SK-N-SH (cell line): ENCODE results near the gene CCNC. TPM values are rescaled to one million over a fixed set of nuclear protein-coding genes. Genes with fewer than 3 reads are reported as not detected.

Experiments
- CTCF ChIA-PET: fragments of 300-600, 350-600 bp; formaldehyde crosslinking; extraction: SDS; loops from one replicate; lab custom pipeline; 2021; lab: Yijun Ruan, JAX
- POLR2A ChIA-PET: fragments of 350-600 bp; sonication (Branson Sonifier 250); formaldehyde crosslinking; extraction: SDS; loops from one replicate; lab custom pipeline; 2020; ENCODE audit warnings: antibody characterized with exemption, inconsistent platforms; lab: Yijun Ruan, JAX
- DNase-seq: peaks from one replicate; pipeline ENCODE4 v3.0.0; 2012
- H2AFZ ChIP-seq: fragments of 200-600 bp; sonication (generic); 2 replicates; pipeline ENCODE4 v1.8.1; 2016; ENCODE audit warnings: antibody characterized with exemption, mild to moderate bottlenecking, low read depth
- H3F3A ChIP-seq: fragments of 200-600 bp; sonication (generic); replicated peaks from 2 replicates; pipeline ENCODE3; 2016; ENCODE audit warnings: antibody characterized with exemption, mild to moderate bottlenecking; ENCODE audit not compliant: insufficient read depth
- H3K27ac ChIP-seq, 2 experiments: fragments of 200-500 bp in 1 of 2; fragments of 200-600 bp in 1 of 2; sonication (Bioruptor generic) in 1 of 2; sonication (generic), shearing (Covaris generic) in 1 of 2; 2 replicates each; pipeline versions ENCODE4 v1.5.1 to v1.6.1; 2014 to 2016; ENCODE audit warnings: low read depth in 2 of 2, inconsistent platforms in 1 of 2, low read length in 1 of 2, mild to moderate bottlenecking in 1 of 2, mixed read lengths in 1 of 2
- H3K27me3 ChIP-seq: fragments of 200-600 bp; sonication (generic), shearing (Covaris generic); 2 replicates; pipeline ENCODE4 v1.6.1; 2016; ENCODE audit warnings: mixed run types; ENCODE audit not compliant: insufficient read depth
- H3K36me3 ChIP-seq, 2 experiments: fragments of 200-500 bp in 1 of 2; fragments of 200-600 bp in 1 of 2; sonication (Bioruptor generic) in 1 of 2; sonication (generic) in 1 of 2; replicated peaks in 1 of 2; 2 replicates each; pipeline versions ENCODE3 to v1.5.1; 2014 to 2016; ENCODE audit warnings: low read length in 1 of 2, mild to moderate bottlenecking in 1 of 2; ENCODE audit not compliant: insufficient read depth in 2 of 2, control insufficient read depth in 1 of 2
- H3K4me1 ChIP-seq, 2 experiments: fragments of 200-500 bp in 1 of 2; fragments of 200-600 bp in 1 of 2; sonication (Bioruptor generic) in 1 of 2; sonication (generic), shearing (Covaris generic) in 1 of 2; 2 replicates each; pipeline versions ENCODE4 v1.5.1 to v1.6.1; 2014 to 2016; ENCODE audit warnings: low read depth in 1 of 2, low read length in 1 of 2, mixed run types in 1 of 2; ENCODE audit not compliant: insufficient read depth in 2 of 2, control insufficient read depth in 1 of 2
- H3K4me2 ChIP-seq: fragments of 200-600 bp; sonication (generic), shearing (Covaris generic); 2 replicates; pipeline ENCODE4 v1.6.1; 2017; ENCODE audit warnings: mixed run types
- H3K4me3 ChIP-seq, 2 experiments: fragments of 200-500 bp in 1 of 2; fragments of 200-600 bp in 1 of 2; sonication (Bioruptor generic) in 1 of 2; sonication (generic), shearing (Covaris generic) in 1 of 2; 2 replicates each; pipeline versions ENCODE4 v1.5.1 to v1.8.1; 2014 to 2016; ENCODE audit warnings: low read depth in 2 of 2, inconsistent platforms in 1 of 2, low read length in 1 of 2, mild to moderate bottlenecking in 1 of 2, mixed read lengths in 1 of 2, moderate library complexity in 1 of 2
- H3K79me2 ChIP-seq: fragments of 200-600 bp; sonication (generic); 2 replicates; pipeline ENCODE4 v1.8.1; 2017; ENCODE audit warnings: mild to moderate bottlenecking; ENCODE audit not compliant: insufficient read depth
- H3K9ac ChIP-seq: fragments of 200-600 bp; sonication (generic); 2 replicates; pipeline ENCODE4 v1.6.1; 2017; ENCODE audit warnings: mixed run types
- H3K9me2 ChIP-seq: fragments of 200-600 bp; sonication (generic); 2 replicates; pipeline ENCODE4 v1.6.1; 2017; ENCODE audit warnings: mixed run types
- H3K9me3 ChIP-seq: fragments of 200-600 bp; sonication (generic); 2 replicates; pipeline ENCODE4 v1.6.1; 2017; ENCODE audit warnings: mixed run types, mild to moderate bottlenecking, moderate library complexity
- H4K20me1 ChIP-seq: fragments of 200-600 bp; sonication (generic); 2 replicates; pipeline ENCODE4 v1.6.1; 2017; ENCODE audit warnings: mild to moderate bottlenecking, mixed run types; ENCODE audit not compliant: insufficient read depth
- CHD2 ChIP-seq: fragments of 150-350 bp; IDR thresholded peaks from 2 replicates; pipeline ENCODE4 v1.6.1; 2018; ENCODE audit warnings: low read length; ENCODE audit not compliant: partially characterized antibody
- ELF1 ChIP-seq: IDR thresholded peaks from 2 replicates; pipeline ENCODE4 v1.4.0; 2012
- EP300 ChIP-seq, 2 experiments: IDR thresholded peaks; 2 replicates each; pipeline versions ENCODE4 v1.4.0 to v1.6.1; 2012; ENCODE audit warnings: borderline replicate concordance in 1 of 2, low read depth in 1 of 2, low read length in 1 of 2
- FOSL2 ChIP-seq: IDR thresholded peaks from 2 replicates; pipeline ENCODE4 v1.4.0; 2012; ENCODE audit warnings: low read depth, mild to moderate bottlenecking, moderate library complexity, borderline replicate concordance
- FOXJ3 ChIP-seq: sonication (generic); formaldehyde crosslinking; IDR thresholded peaks from 2 replicates; pipeline ENCODE4 v1.5.1; 2020; ENCODE audit warnings: mild to moderate bottlenecking, missing genetic modification reagents
- FOXM1 ChIP-seq: IDR thresholded peaks from 2 replicates; pipeline ENCODE4 v1.4.0; 2012; ENCODE audit warnings: low read depth, mild to moderate bottlenecking
- GABPA ChIP-seq: IDR thresholded peaks from 2 replicates; pipeline ENCODE4 v1.4.0; 2012; ENCODE audit warnings: low read depth, mild to moderate bottlenecking
- GATA2 ChIP-seq: sonication (generic); formaldehyde crosslinking; IDR thresholded peaks from 2 replicates; pipeline ENCODE4 v1.5.0; 2020; ENCODE audit warnings: mild to moderate bottlenecking, missing genetic modification reagents
- MEF2A ChIP-seq: IDR thresholded peaks from 2 replicates; pipeline ENCODE4 v1.4.0; 2012; ENCODE audit warnings: low read depth, borderline replicate concordance
- MXI1 ChIP-seq: IDR thresholded peaks from 2 replicates; pipeline ENCODE4 v1.6.1; 2012; ENCODE audit warnings: mild to moderate bottlenecking, low read depth, low read length, improper control_type of control experiment
- NFIC ChIP-seq: IDR thresholded peaks from 2 replicates; pipeline ENCODE4 v1.4.0; 2012; ENCODE audit warnings: borderline replicate concordance
- RFX5 ChIP-seq: IDR thresholded peaks from 2 replicates; pipeline ENCODE4 v1.6.1; 2012; ENCODE audit warnings: mild to moderate bottlenecking, improper control_type of control experiment, low read length
- SMC3 ChIP-seq: IDR thresholded peaks from 2 replicates; pipeline ENCODE4 v1.6.1; 2012; ENCODE audit warnings: low read depth, low read length, improper control_type of control experiment
- TAF1 ChIP-seq: IDR thresholded peaks from 2 replicates; pipeline ENCODE4 v1.6.1; 2012; ENCODE audit warnings: low read depth, mild to moderate bottlenecking, low read length, moderate library complexity, borderline replicate concordance
- TCF12 ChIP-seq: IDR thresholded peaks from 2 replicates; pipeline ENCODE4 v1.4.0; 2012
- TEAD4 ChIP-seq: IDR thresholded peaks from 2 replicates; pipeline ENCODE4 v1.4.0; 2012; ENCODE audit warnings: mild to moderate bottlenecking, borderline replicate concordance; ENCODE audit not compliant: insufficient read depth
- WGBS: methylation state at CpG from one replicate; pipeline ENCODE4 v1.1.6; 2017; ENCODE audit warnings: low lambda C conversion rate; 5-methylcytosine and 5-hydroxymethylcytosine counted together
- polyA plus RNA-seq, 3 experiments: library from polyadenylated mRNA; depleted of rRNA; stranded (reverse); fragments of >200 nt; gene quantifications; 2 replicates each; pipeline ENCODE4 v1.2.3, GENCODE V29; 2012
- TF ChIP-seq, protein P1 (sequence below): IDR thresholded peaks from 2 replicates; pipeline ENCODE4 v1.6.1; 2012; ENCODE audit warnings: mild to moderate bottlenecking, low read depth, low read length, moderate library complexity
- TF ChIP-seq, protein P2 (sequence below): fragments of 150-350 bp; IDR thresholded peaks from 2 replicates; pipeline ENCODE4 v1.6.1; 2016; ENCODE audit warnings: mild to moderate bottlenecking, low read depth, low read length
- TF ChIP-seq, protein P3 (sequence below): IDR thresholded peaks from 2 replicates; pipeline ENCODE4 v1.4.0; 2012; ENCODE audit warnings: low read depth
- TF ChIP-seq, protein P4 (sequence below): fragments of 200-600 bp; sonication (generic); IDR thresholded peaks from 2 replicates; pipeline ENCODE4 v1.6.1; 2017; ENCODE audit warnings: antibody characterized with exemption, mild to moderate bottlenecking, moderate library complexity
- TF ChIP-seq, protein P5 (sequence below): fragments of 150-350 bp; IDR thresholded peaks from 2 replicates; pipeline ENCODE4 v1.6.1; 2017; ENCODE audit warnings: antibody characterized with exemption, low read length, low read depth, borderline replicate concordance

The CCNC gene, protein sequence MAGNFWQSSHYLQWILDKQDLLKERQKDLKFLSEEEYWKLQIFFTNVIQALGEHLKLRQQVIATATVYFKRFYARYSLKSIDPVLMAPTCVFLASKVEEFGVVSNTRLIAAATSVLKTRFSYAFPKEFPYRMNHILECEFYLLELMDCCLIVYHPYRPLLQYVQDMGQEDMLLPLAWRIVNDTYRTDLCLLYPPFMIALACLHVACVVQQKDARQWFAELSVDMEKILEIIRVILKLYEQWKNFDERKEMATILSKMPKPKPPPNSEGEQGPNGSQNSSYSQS
- polyA plus RNA-seq (2012; rRNA removed), result 16.0 and 21.8 TPM in 2 replicates
- 28.0 and 31.7 TPM in 2 replicates for polyA plus RNA-seq (2012; cell fraction: cytosol; rRNA removed)
- polyA plus RNA-seq (2012; cell fraction: nucleus; rRNA removed), result 7.4 and 40.1 TPM in 2 replicates

DNA sequence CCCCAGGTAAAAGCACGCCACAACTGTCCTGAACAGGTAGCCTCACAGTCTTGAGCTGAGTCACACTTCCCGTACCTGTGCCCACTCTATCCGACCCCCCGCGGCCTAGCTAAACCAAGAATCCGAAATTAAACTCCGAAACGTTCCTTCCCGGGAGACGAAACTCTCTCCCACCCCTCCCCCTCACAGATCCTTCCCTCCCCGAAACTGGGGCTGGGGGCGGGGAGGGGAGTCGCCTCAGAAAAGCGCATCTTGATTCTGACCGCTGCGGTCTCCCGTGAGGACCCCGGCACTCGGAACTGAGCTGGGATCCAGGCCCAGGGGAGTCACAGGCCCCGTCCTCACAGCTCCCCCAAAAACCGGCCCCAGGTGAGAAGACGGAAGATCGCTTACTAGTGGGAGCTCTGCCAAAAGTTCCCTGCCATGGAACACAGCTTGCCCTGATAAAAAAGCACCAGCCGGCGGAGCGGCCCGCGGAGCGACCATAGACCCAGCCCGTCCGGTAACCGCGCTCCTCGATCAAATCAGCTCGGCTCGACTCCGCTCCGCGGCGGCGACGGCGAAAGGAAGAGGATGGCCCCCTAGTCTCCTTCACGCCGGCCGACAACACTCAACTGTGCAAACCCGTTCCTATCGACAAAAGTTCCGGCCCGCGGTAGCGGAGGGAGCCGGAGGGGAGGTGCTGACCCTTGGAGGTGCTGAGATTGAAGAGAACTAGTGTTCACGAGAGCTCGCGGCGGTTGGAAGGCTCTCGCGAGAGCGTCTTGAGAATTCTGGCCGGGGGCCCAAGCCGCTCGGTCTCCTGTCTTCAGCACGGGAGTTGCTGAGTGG, at the start of gene CCNC:
Gene CCNC, minus strand, starts transcription at position 558 of the 831 bp plus-strand sequence. Its CDS starts 133 bp downstream, at position 425.
- H3K27me3 ChIP-seq, result no peaks in the 10 kb centered on the region
- H3K36me3 ChIP-seq, result no peaks in the 10 kb centered on the region
- H3K4me1 ChIP-seq, result peaks cover 2 to 19% of the 10 kb centered on the region in 2 experiments; a peak in 2 of 4 replicates
- DNase-seq, result peak; percentile 91
- POLR2A ChIA-PET, result interaction anchor here (0.5 to 1.5 kb wide), 15 partner anchors 8 to 219 kb away, joined by 3 to 7 read pairs (median 3); partner anchors contain the start of genes FAXC and PNISR
- peaks cover 52% of the 10 kb centered on the region for H3K79me2 ChIP-seq
- peak within 1 kb of the TSS; percentile 95 to 96 for H3K4me3 ChIP-seq
- H3F3A ChIP-seq, result peaks cover 4% of the 10 kb centered on the region
- H3K9ac ChIP-seq, result peak within 1 kb of the TSS; percentile 97
- peak within 1 kb of the TSS; percentile 97 for H2AFZ ChIP-seq
- peak within 1 kb of the TSS; percentile 83 for H3K4me2 ChIP-seq
- no peaks in the 10 kb centered on the region for H3K9me2 ChIP-seq
- H4K20me1 ChIP-seq, result peaks cover 37% of the 10 kb centered on the region
- H3K9me3 ChIP-seq, result no peaks in the 10 kb centered on the region
- H3K27ac ChIP-seq, result peak within 1 kb of the TSS; percentile 75 to 87
- 2% methylated on average over 51 of the region's 64 CpGs for WGBS
- CTCF ChIA-PET, result interaction anchor here (0.7 to 2.0 kb wide), 8 partner anchors 14 to 242 kb away, joined by 3 to 6 read pairs (median 3); partner anchors contain the start of gene USP45
- no peak for TF ChIP-seq MEF2A
- TF ChIP-seq, protein P1, sequence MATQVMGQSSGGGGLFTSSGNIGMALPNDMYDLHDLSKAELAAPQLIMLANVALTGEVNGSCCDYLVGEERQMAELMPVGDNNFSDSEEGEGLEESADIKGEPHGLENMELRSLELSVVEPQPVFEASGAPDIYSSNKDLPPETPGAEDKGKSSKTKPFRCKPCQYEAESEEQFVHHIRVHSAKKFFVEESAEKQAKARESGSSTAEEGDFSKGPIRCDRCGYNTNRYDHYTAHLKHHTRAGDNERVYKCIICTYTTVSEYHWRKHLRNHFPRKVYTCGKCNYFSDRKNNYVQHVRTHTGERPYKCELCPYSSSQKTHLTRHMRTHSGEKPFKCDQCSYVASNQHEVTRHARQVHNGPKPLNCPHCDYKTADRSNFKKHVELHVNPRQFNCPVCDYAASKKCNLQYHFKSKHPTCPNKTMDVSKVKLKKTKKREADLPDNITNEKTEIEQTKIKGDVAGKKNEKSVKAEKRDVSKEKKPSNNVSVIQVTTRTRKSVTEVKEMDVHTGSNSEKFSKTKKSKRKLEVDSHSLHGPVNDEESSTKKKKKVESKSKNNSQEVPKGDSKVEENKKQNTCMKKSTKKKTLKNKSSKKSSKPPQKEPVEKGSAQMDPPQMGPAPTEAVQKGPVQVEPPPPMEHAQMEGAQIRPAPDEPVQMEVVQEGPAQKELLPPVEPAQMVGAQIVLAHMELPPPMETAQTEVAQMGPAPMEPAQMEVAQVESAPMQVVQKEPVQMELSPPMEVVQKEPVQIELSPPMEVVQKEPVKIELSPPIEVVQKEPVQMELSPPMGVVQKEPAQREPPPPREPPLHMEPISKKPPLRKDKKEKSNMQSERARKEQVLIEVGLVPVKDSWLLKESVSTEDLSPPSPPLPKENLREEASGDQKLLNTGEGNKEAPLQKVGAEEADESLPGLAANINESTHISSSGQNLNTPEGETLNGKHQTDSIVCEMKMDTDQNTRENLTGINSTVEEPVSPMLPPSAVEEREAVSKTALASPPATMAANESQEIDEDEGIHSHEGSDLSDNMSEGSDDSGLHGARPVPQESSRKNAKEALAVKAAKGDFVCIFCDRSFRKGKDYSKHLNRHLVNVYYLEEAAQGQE, result peak; percentile 64
- TF ChIP-seq GABPA, result peak; percentile 90
- no peak; the same call in 1 of the 2 replicates for TF ChIP-seq MXI1
- peak; percentile 100 for TF ChIP-seq CHD2
- peak; percentile 36; the same call in 1 of the 2 replicates for TF ChIP-seq TCF12
- TF ChIP-seq GATA2 (CRISPR knock-in tag), result 0 out of 2 replicates have a peak, but pooled peaks have one; percentile 1
- no peak for TF ChIP-seq TEAD4
- peak; percentile 74 for TF ChIP-seq NFIC
- TF ChIP-seq EP300 (IDR thresholded peaks at IDR 0.05; ENCODE audit: borderline replicate concordance in 1 of 2, low read depth in 1 of 2, low read length in 1 of 2), result 0 out of 4 replicates have a peak, but pooled peaks of 1 of the 2 experiments have one; percentile 54
- TF ChIP-seq FOXJ3 (CRISPR knock-in tag), result no peak
- no peak for TF ChIP-seq FOXM1
- TF ChIP-seq, protein P2, sequence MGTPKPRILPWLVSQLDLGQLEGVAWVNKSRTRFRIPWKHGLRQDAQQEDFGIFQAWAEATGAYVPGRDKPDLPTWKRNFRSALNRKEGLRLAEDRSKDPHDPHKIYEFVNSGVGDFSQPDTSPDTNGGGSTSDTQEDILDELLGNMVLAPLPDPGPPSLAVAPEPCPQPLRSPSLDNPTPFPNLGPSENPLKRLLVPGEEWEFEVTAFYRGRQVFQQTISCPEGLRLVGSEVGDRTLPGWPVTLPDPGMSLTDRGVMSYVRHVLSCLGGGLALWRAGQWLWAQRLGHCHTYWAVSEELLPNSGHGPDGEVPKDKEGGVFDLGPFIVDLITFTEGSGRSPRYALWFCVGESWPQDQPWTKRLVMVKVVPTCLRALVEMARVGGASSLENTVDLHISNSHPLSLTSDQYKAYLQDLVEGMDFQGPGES, result no peak
- TF ChIP-seq, protein P3, sequence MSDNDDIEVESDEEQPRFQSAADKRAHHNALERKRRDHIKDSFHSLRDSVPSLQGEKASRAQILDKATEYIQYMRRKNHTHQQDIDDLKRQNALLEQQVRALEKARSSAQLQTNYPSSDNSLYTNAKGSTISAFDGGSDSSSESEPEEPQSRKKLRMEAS, result peak; percentile 82
- TF ChIP-seq, protein P4, sequence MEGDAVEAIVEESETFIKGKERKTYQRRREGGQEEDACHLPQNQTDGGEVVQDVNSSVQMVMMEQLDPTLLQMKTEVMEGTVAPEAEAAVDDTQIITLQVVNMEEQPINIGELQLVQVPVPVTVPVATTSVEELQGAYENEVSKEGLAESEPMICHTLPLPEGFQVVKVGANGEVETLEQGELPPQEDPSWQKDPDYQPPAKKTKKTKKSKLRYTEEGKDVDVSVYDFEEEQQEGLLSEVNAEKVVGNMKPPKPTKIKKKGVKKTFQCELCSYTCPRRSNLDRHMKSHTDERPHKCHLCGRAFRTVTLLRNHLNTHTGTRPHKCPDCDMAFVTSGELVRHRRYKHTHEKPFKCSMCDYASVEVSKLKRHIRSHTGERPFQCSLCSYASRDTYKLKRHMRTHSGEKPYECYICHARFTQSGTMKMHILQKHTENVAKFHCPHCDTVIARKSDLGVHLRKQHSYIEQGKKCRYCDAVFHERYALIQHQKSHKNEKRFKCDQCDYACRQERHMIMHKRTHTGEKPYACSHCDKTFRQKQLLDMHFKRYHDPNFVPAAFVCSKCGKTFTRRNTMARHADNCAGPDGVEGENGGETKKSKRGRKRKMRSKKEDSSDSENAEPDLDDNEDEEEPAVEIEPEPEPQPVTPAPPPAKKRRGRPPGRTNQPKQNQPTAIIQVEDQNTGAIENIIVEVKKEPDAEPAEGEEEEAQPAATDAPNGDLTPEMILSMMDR, result no peak
- 0 out of 2 replicates have a peak, but pooled peaks have one; percentile 7 for TF ChIP-seq SMC3
- no peak for TF ChIP-seq FOSL2
- TF ChIP-seq, protein P5, sequence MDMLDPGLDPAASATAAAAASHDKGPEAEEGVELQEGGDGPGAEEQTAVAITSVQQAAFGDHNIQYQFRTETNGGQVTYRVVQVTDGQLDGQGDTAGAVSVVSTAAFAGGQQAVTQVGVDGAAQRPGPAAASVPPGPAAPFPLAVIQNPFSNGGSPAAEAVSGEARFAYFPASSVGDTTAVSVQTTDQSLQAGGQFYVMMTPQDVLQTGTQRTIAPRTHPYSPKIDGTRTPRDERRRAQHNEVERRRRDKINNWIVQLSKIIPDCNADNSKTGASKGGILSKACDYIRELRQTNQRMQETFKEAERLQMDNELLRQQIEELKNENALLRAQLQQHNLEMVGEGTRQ, result no peak
- TF ChIP-seq ELF1, result peak; percentile 53; the same call in 1 of the 2 replicates
- no peak for TF ChIP-seq RFX5
- peak; percentile 99 for TF ChIP-seq TAF1
